Measurements from ENCODE around the gene VASN.

DNA sequence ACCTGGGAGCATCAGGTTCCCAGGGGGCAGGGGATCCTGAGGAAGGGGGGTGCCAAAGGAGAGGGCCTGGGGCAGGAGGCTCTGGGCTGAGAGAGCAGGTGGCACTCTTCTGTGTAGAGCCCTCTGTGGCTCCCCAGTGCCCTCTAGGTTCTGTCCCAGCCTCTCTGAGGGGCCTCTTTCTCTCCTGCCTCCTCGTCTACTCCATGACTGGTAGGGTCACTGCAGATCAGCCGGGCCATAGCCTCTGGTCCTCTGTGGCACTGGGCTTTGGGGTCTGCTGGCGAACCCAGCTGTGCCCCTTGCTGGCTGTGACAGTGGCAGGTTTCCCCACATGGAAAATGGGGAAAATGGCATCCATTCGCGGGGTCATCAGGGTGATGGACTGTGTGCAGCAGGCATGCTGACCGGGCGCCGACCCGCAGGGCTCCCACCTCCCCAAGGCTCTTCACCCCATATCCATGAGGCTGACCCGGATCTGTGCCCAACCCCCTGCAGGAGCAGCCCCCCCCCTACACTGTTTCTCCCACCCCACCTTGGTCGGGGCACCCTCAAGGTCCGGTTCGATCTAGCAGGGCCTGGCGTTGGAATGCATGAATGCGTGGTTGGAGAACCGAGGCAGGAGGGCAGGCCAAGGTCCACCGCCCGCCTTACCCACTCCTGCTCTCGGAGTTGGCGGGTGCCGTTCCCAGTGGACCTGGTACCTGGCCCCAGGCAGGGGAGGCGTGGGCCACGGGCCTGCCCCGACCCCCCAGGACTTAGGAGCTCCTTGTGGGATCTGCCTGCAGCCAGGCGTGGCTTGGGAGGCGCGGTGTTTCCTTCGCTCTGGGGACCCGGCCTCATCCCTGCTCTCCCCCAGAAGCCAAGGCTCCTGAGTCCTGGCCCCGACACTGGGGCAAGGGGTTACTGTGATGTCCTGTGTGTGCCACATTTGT is 49.3 kb upstream of the VASN start:
- TF ChIP-seq, protein P1, sequence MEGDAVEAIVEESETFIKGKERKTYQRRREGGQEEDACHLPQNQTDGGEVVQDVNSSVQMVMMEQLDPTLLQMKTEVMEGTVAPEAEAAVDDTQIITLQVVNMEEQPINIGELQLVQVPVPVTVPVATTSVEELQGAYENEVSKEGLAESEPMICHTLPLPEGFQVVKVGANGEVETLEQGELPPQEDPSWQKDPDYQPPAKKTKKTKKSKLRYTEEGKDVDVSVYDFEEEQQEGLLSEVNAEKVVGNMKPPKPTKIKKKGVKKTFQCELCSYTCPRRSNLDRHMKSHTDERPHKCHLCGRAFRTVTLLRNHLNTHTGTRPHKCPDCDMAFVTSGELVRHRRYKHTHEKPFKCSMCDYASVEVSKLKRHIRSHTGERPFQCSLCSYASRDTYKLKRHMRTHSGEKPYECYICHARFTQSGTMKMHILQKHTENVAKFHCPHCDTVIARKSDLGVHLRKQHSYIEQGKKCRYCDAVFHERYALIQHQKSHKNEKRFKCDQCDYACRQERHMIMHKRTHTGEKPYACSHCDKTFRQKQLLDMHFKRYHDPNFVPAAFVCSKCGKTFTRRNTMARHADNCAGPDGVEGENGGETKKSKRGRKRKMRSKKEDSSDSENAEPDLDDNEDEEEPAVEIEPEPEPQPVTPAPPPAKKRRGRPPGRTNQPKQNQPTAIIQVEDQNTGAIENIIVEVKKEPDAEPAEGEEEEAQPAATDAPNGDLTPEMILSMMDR (IDR thresholded peaks at IDR 0.05), result no peak
- TF ChIP-seq POLR2A (IDR thresholded peaks at IDR 0.05), result no peak

Measured in body of pancreas (tissue), 4 donors.